Measurements from ENCODE around the gene KCNA4. TPM values are rescaled to one million over a fixed set of nuclear protein-coding genes. Genes with fewer than 3 reads are reported as not detected.

Gene KCNA4
- total and polyA plus RNA-seq, 2 donors (not counting 3 experiments of a cell fraction or from before 2014, with no cell fraction given) = not detected

DNA sequence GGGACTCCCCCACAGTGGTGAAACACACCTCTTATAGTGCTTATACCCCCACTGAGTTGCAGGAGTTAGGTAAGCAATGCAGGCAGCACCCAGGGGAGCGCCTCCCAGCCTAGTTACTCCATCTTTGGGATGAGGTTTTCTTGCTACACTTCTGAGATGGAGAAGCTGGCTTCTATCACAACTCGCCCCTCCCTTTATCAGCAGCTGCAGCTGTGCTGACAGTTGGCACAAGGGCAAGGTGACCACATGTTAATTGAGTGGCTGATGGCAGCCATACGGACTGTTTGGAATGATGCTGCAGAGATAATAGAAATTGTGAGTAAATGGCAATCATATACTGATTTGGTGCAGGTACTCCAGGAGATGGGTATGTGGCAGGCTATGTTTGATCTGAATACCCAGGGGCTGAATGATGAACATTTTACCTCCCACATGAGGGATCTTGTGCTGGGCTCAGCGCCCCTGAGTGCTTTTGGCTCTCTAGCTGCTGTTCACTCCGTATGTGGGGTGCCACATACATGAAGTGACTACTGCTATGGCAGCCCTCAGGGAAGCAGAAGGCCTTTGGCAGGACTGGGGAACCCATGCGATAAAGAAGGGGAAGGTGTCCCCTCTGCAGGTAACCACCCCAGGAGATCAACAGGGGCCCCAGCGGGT, 29.2 kb upstream of the KCNA4 start:
- no peaks in the 10 kb centered on the region for H3K4me1 ChIP-seq (ENCODE audit: control insufficient read depth, extremely low read depth, insufficient read depth, low read length)
- H3K9ac ChIP-seq (replicated peaks; ENCODE audit: extremely low read depth, insufficient read depth, low read length) = no peak overlapping the region
- DNase-seq (ENCODE audit: low read depth, low spot score) (no peak), FAIRE-seq (no peak)
- H2AFZ ChIP-seq (ENCODE audit: low read depth, low read length) = no peak overlapping the region
- H3K9me1 ChIP-seq (replicated peaks; ENCODE audit: control insufficient read depth, extremely low read depth, insufficient read depth, low read length) = no peaks in the 10 kb centered on the region
- H3K27me3 ChIP-seq (ENCODE audit: control insufficient read depth in 2 of 2, insufficient read depth in 2 of 2, low read length in 2 of 2) = no peaks in the 10 kb centered on the region
- H3K36me3 ChIP-seq (ENCODE audit: control insufficient read depth in 2 of 2, extremely low read depth in 1 of 2, insufficient read depth in 2 of 2, low read length in 2 of 2) = no peaks in the 10 kb centered on the region
- no peaks in the 10 kb centered on the region for H3K9me3 ChIP-seq (replicated peaks; ENCODE audit: control insufficient read depth, insufficient read depth, low read length)
- no peak overlapping the region for H3K4me2 ChIP-seq (ENCODE audit: insufficient read depth, low read length)
- no peak overlapping the region for H3K27ac ChIP-seq (ENCODE audit: insufficient read depth, low read depth, low read length)
- intact Hi-C loops (cut with micrococcal nuclease) = no loop called here
- dilution Hi-C loops (cut with MboI; ENCODE audit: extremely low pct_ligation_motif_present, low sequenced_read_pairs) = no loop called here
- TF ChIP-seq JUN (IDR thresholded peaks at IDR 0.05; ENCODE audit: borderline replicate concordance, insufficient read depth, insufficient read length, low read depth) = no peak
- TF ChIP-seq EZH2 (IDR thresholded peaks at IDR 0.05; ENCODE audit: borderline replicate concordance, low read depth, low read length, severe bottlenecking) = no peak
- no peak for TF ChIP-seq GATA2 (IDR thresholded peaks at IDR 0.05; ENCODE audit: insufficient read depth, insufficient read length, low read depth, low read length)
- BruUV-seq (replicated peaks) = no TSS peak
- no peaks in the 10 kb centered on the region for H3K79me2 ChIP-seq (ENCODE audit: control insufficient read depth, insufficient read depth, low read length)
- no peak overlapping the region for H3K4me3 ChIP-seq (replicated peaks in 1 of 3; ENCODE audit: insufficient read depth in 1 of 3, low read depth in 1 of 3, low read length in 3 of 3)
- no peaks in the 10 kb centered on the region for H4K20me1 ChIP-seq (replicated peaks; ENCODE audit: control insufficient read depth, extremely low read depth, insufficient read depth, low read length)
- CTCF ChIA-PET = no interaction called here
- POLR2A ChIA-PET = no interaction called here

DNA sequence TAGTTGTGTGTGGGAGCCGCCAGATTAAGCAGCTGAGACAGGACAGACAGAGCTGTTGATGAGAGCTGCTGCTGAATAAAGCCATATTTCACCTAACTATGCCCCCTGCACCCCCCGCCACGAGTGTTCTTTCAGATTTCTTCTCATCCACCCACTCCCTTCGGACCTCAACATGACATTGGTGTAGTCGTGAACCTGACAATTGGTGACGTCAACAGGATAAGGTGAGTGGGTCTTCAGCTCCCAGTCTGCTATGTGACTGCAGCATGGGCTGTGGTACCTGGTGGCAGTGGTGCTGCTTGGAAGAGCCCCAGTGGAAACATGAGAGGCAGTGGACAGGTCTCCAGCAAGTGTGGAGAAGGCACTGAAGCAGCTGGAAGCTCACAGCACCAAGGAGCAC, 28.3 kb upstream of the KCNA4 start:
- no peak overlapping the region for H3K27ac ChIP-seq (ENCODE audit: insufficient read depth, low read depth, low read length)
- intact Hi-C loops (cut with micrococcal nuclease) (no loop called here), dilution Hi-C loops (cut with MboI; ENCODE audit: extremely low pct_ligation_motif_present, low sequenced_read_pairs) (no loop called here)
- TF ChIP-seq EZH2 (IDR thresholded peaks at IDR 0.05; ENCODE audit: borderline replicate concordance, low read depth, low read length, severe bottlenecking) (no peak), GATA2 (IDR thresholded peaks at IDR 0.05; ENCODE audit: insufficient read depth, insufficient read length, low read depth, low read length) (no peak), POLR2AphosphoS5 (IDR thresholded peaks at IDR 0.05; ENCODE audit: insufficient read depth, low read depth, low read length) (no peak), FOS (IDR thresholded peaks at IDR 0.05; ENCODE audit: borderline replicate concordance, insufficient read depth, low read length) (no peak), JUN (IDR thresholded peaks at IDR 0.05; ENCODE audit: borderline replicate concordance, insufficient read depth, insufficient read length, low read depth) (no peak), POLR2A (IDR thresholded peaks at IDR 0.05; ENCODE audit: low read depth, low read length) (no peak), MYC (IDR thresholded peaks at IDR 0.05; ENCODE audit: low read depth, low read length) (no peak)
- TF ChIP-seq, protein P1, sequence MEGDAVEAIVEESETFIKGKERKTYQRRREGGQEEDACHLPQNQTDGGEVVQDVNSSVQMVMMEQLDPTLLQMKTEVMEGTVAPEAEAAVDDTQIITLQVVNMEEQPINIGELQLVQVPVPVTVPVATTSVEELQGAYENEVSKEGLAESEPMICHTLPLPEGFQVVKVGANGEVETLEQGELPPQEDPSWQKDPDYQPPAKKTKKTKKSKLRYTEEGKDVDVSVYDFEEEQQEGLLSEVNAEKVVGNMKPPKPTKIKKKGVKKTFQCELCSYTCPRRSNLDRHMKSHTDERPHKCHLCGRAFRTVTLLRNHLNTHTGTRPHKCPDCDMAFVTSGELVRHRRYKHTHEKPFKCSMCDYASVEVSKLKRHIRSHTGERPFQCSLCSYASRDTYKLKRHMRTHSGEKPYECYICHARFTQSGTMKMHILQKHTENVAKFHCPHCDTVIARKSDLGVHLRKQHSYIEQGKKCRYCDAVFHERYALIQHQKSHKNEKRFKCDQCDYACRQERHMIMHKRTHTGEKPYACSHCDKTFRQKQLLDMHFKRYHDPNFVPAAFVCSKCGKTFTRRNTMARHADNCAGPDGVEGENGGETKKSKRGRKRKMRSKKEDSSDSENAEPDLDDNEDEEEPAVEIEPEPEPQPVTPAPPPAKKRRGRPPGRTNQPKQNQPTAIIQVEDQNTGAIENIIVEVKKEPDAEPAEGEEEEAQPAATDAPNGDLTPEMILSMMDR (IDR thresholded peaks at IDR 0.05; ENCODE audit: extremely low read depth in 1 of 2, insufficient read depth in 1 of 2, low read depth in 1 of 2, low read length in 2 of 2) = no peak
- TF ChIP-seq, protein P2, sequence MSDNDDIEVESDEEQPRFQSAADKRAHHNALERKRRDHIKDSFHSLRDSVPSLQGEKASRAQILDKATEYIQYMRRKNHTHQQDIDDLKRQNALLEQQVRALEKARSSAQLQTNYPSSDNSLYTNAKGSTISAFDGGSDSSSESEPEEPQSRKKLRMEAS (IDR thresholded peaks at IDR 0.05; ENCODE audit: insufficient read depth, insufficient read length) = no peak
- ChIA-PET CTCF (no interaction called here), POLR2A (no interaction called here)
- no peaks in the 10 kb centered on the region for H3K4me1 ChIP-seq (ENCODE audit: control insufficient read depth, extremely low read depth, insufficient read depth, low read length)
- H3K9ac ChIP-seq (replicated peaks; ENCODE audit: extremely low read depth, insufficient read depth, low read length) = no peak overlapping the region
- no peaks in the 10 kb centered on the region for H3K79me2 ChIP-seq (ENCODE audit: control insufficient read depth, insufficient read depth, low read length)
- no peaks in the 10 kb centered on the region for H3K9me1 ChIP-seq (replicated peaks; ENCODE audit: control insufficient read depth, extremely low read depth, insufficient read depth, low read length)
- DNase-seq (ENCODE audit: low read depth, low spot score) (no peak), FAIRE-seq (no peak)
- no peaks in the 10 kb centered on the region for H4K20me1 ChIP-seq (replicated peaks; ENCODE audit: control insufficient read depth, extremely low read depth, insufficient read depth, low read length)
- BruUV-seq (replicated peaks) = no TSS peak
- H3K27me3 ChIP-seq (ENCODE audit: control insufficient read depth in 2 of 2, insufficient read depth in 2 of 2, low read length in 2 of 2) = no peaks in the 10 kb centered on the region
- H3K4me3 ChIP-seq (replicated peaks in 1 of 3; ENCODE audit: insufficient read depth in 1 of 3, low read depth in 1 of 3, low read length in 3 of 3) = no peak overlapping the region
- no peak overlapping the region for H2AFZ ChIP-seq (ENCODE audit: low read depth, low read length)
- H3K4me2 ChIP-seq (ENCODE audit: insufficient read depth, low read length) = no peak overlapping the region
- no peaks in the 10 kb centered on the region for H3K9me3 ChIP-seq (replicated peaks; ENCODE audit: control insufficient read depth, insufficient read depth, low read length)
- no peaks in the 10 kb centered on the region for H3K36me3 ChIP-seq (ENCODE audit: control insufficient read depth in 2 of 2, extremely low read depth in 1 of 2, insufficient read depth in 2 of 2, low read length in 2 of 2)

Data from endothelial cell of umbilical vein (primary cell).